Adrenal gland (tissue), 12 donors: Measurements from ENCODE around the gene HELZ. TPM values are rescaled to one million over a fixed set of nuclear protein-coding genes. Genes with fewer than 3 reads are reported as not detected.

Source experiments
- DNase-seq, 7 donors: peaks; one replicate each; pipeline ENCODE4 v3.0.0-alpha.2; 2019 to 2020
- H3K27ac ChIP-seq, 5 donors: fragments of 200-600 bp; sonication (generic) in 4 of 5; 1 replicate in 3 of 5; 2 replicates in 2 of 5; pipeline versions ENCODE4 v1.5.1 to v1.8.0; 2016 to 2020; ENCODE audit warnings: mild to moderate bottlenecking in 1 of 5
- H3K27me3 ChIP-seq: fragments of 200-600 bp; 2 replicates; pipeline ENCODE4 v1.8.0; 2021
- H3K36me3 ChIP-seq, 2 donors: fragments of 200-600 bp; replicated peaks in 1 of 2; 1 replicate in 1 of 2; 2 replicates in 1 of 2; pipeline versions ENCODE4 v1.5.1 to v1.8.0; 2018 to 2022
- H3K4me1 ChIP-seq, 2 donors: fragments of 200-600 bp; replicated peaks in 1 of 2; 1 replicate in 1 of 2; 2 replicates in 1 of 2; pipeline versions ENCODE4 v1.5.1 to v1.8.0; 2018 to 2021
- H3K4me3 ChIP-seq, 4 donors: fragments of 200-600 bp; sonication (generic) in 3 of 4; one replicate each; pipeline ENCODE4 v1.5.1; 2016 to 2018
- H3K9me3 ChIP-seq, 3 donors: fragments of 200-600 bp; sonication (generic) in 1 of 3; replicated peaks in 1 of 3; 1 replicate in 2 of 3; 2 replicates in 1 of 3; pipeline versions ENCODE4 v1.5.1 to v1.8.0; 2016 to 2021
- CTCF ChIP-seq, 6 experiments: fragments of 450-650 bp in 4 of 6; fragments of 200-600 bp in 2 of 6; sonication (generic) in 1 of 6; IDR thresholded peaks; 1 replicate in 5 of 6; 2 replicates in 1 of 6; pipeline versions ENCODE4 v1.5.1 to v1.8.0; 2016 to 2021; ENCODE audit warnings: antibody characterized with exemption in 6 of 6, mild to moderate bottlenecking in 2 of 6, moderate library complexity in 1 of 6
- POLR2A ChIP-seq, 2 donors: fragments of 450-650 bp; IDR thresholded peaks; one replicate each; pipeline ENCODE4 v1.6.1; 2017; ENCODE audit warnings: antibody characterized with exemption in 2 of 2, mild to moderate bottlenecking in 2 of 2, moderate library complexity in 1 of 2
- WGBS, 4 donors: extraction: QIAGEN DNeasy Blood & Tissue Kit in 2 of 4; methylation state at CpG; one replicate each; pipeline versions ENCODE4 v1.1.5 to v1.1.7; 2013 to 2017; 5-methylcytosine and 5-hydroxymethylcytosine counted together
- intact Hi-C, 2 donors: fragments of 100-400 bp; cut with DNase I; formaldehyde crosslinking; loops; one replicate each; pipeline versions ENCODE4 v1.14.1 to v1.15.0; 2022 to 2023
- polyA plus RNA-seq, 3 donors: library from polyadenylated mRNA; stranded (reverse); fragments of 200-250 nt in 2 of 3; fragments of 350-450 nt in 1 of 3; fragmentation: Illumina TruSeq in 1 of 3; extraction: RNeasy Lipid Tissue Mini Kit (QIAGEN cat#74804) in 1 of 3; gene quantifications; one replicate each; pipeline ENCODE4 v1.2.3, GENCODE V29; 2013 to 2014
- total RNA-seq, 9 donors: library from RNA; depleted of rRNA in 4 of 9; stranded (reverse); fragments of >200 nt in 4 of 9; fragments of 120-200 nt in 1 of 9; fragmentation: NEBNext Ultra II Directional in 1 of 9; extraction: Animal tissue kit (Norgen Biotek cat#: 25700) in 1 of 9; gene quantifications; one replicate each; pipeline versions ENCODE4 v1.1.0 to v1.2.4, GENCODE V29; 2013 to 2023
- donor health status: healthy with polysubstance abuse.
- donor health status: Bipolar disorder and iron deficiency.
- donor health status: DM: yes; HTN: yes; CAD: no.
- donor health status: DM: no; HTN: no; CAD: no.
- donor health status: DM: no; HTN: no; CAD: no.
- donor health status: DM: yes; HTN: yes; CAD: no.

HELZ gene
- total and polyA plus RNA-seq, 12 donors = 3.1 to 88.0 (median 47.9) TPM

- no peak overlapping the region for H3K4me3 ChIP-seq
- no peak for TF ChIP-seq POLR2A (IDR thresholded peaks at IDR 0.05)
- TF ChIP-seq CTCF (IDR thresholded peaks at IDR 0.05) = no peak
- H3K9me3 ChIP-seq = no peaks in the 10 kb centered on the region
- WGBS, 4 donors = 81 to 91% (median 83%) methylated on average over 9 of the region's 9 CpGs
- intact Hi-C loops = no loop called here
- peaks cover 0 to 11% of the 10 kb centered on the region in 2 donors for H3K4me1 ChIP-seq
- peaks cover 0 to 18% of the 10 kb centered on the region in 2 donors for H3K36me3 ChIP-seq
- no peaks in the 10 kb centered on the region for H3K27me3 ChIP-seq
- H3K27ac ChIP-seq = no peak overlapping the region
- no peak for DNase-seq
Observed at GRCh38 chr17:67156269-67157199, 88.5 kb downstream of the HELZ start.

- intact Hi-C loops = no loop called here
Observed at GRCh38 chr17:67152824-67153223, 92.2 kb downstream of the HELZ start.

GRCh38 chr17:67151717-67152116 lies 93.3 kb downstream of the HELZ start:
- Histone ChIP-seq H3K9me3 (no peaks in the 10 kb centered on the region), H3K36me3 (peaks cover 0 to 37% of the 10 kb centered on the region in 2 donors), H3K27ac (no peak overlapping the region), H3K4me3 (no peak overlapping the region), H3K27me3 (no peaks in the 10 kb centered on the region), H3K4me1 (no peaks in the 10 kb centered on the region)
- intact Hi-C loops = no loop called here
- TF ChIP-seq CTCF (IDR thresholded peaks at IDR 0.05) = no peak
- TF ChIP-seq POLR2A (IDR thresholded peaks at IDR 0.05) = no peak
- WGBS, 4 donors = 82 to 93% (median 90%) methylated on average over 2 of the region's 2 CpGs
- no peak for DNase-seq

More at GRCh38 chr17:67152824-67153223, 92.2 kb downstream of the HELZ start:
- Histone ChIP-seq H3K27me3 (no peaks in the 10 kb centered on the region), H3K4me1 (peaks cover 0 to 5% of the 10 kb centered on the region in 2 donors), H3K9me3 (no peaks in the 10 kb centered on the region), H3K36me3 (peaks cover 0 to 28% of the 10 kb centered on the region in 2 donors), H3K4me3 (no peak overlapping the region), H3K27ac (no peak overlapping the region)
- TF ChIP-seq POLR2A (IDR thresholded peaks at IDR 0.05) (no peak), CTCF (IDR thresholded peaks at IDR 0.05) (no peak)
- 92 to 98% (median 96%) methylated on average over 2 of the region's 2 CpGs for WGBS, 4 donors
- no peak for DNase-seq

- H3K27me3 ChIP-seq = no peaks in the 10 kb centered on the region
- no peaks in the 10 kb centered on the region for H3K9me3 ChIP-seq
- WGBS, 4 donors = 65 to 89% (median 71%) methylated on average over 3 of the region's 3 CpGs
- H3K4me1 ChIP-seq = no peaks in the 10 kb centered on the region
- intact Hi-C loops = no loop called here
- H3K27ac ChIP-seq = peak overlapping the region in 1 of 5 donors; percentile 1
- no peak for TF ChIP-seq POLR2A (IDR thresholded peaks at IDR 0.05)
- no peak for TF ChIP-seq CTCF (IDR thresholded peaks at IDR 0.05)
- DNase-seq = peak in 1 of 7 donors; percentile 12
- H3K4me3 ChIP-seq = no peak overlapping the region
- H3K36me3 ChIP-seq = peaks cover 0 to 37% of the 10 kb centered on the region in 2 donors
Observed at GRCh38 chr17:67150826-67151225, 94.2 kb downstream of the HELZ start.
